Activated CD4-positive, alpha-beta T cell treated with anti-CD3 and anti-CD28 coated beads, Interleukin-2, amount 10 ng/mL, durations not matched to agents 7 days and 5 days (primary cell): ENCODE data around the gene TMEM154. TPM values are rescaled to one million over a fixed set of nuclear protein-coding genes. Genes with fewer than 3 reads are reported as not detected.

Source experiments
- CTCF ChIA-PET: fragments of 350-600 bp; sonication (Branson Sonifier 250); formaldehyde crosslinking; loops from one replicate; lab custom pipeline; 2021; ENCODE audit warnings: antibody characterized with exemption; lab: Charles Lee
- POLR2A ChIA-PET: fragments of 350-600 bp; sonication (Branson Sonifier 250); formaldehyde crosslinking; loops from one replicate; lab custom pipeline; 2021; ENCODE audit warnings: antibody characterized with exemption; lab: Charles Lee
- DNase-seq: peaks from one replicate; pipeline ENCODE4 v3.0.0-alpha.2; 2020
- H3K27ac Mint-ChIP-seq: one replicate; pipeline ENCODE4 v1.8.0; 2021; ENCODE audit warnings: mild to moderate bottlenecking, moderate library complexity, mixed read lengths
- H3K27me3 Mint-ChIP-seq: one replicate; pipeline ENCODE4 v1.8.0; 2021; ENCODE audit warnings: mixed read lengths
- H3K36me3 Mint-ChIP-seq: one replicate; pipeline ENCODE4 v1.8.0; 2021; ENCODE audit warnings: low read depth, mixed read lengths
- H3K4me1 Mint-ChIP-seq: one replicate; pipeline ENCODE4 v1.8.0; 2021; ENCODE audit warnings: mixed read lengths
- H3K4me3 Mint-ChIP-seq: one replicate; pipeline ENCODE4 v1.8.0; 2021; ENCODE audit warnings: mild to moderate bottlenecking, moderate library complexity, mixed read lengths
- H3K9me3 Mint-ChIP-seq: one replicate; pipeline ENCODE4 v1.8.0; 2021; ENCODE audit warnings: mixed read lengths
- total RNA-seq, 2 experiments: library from RNA; stranded (reverse); gene quantifications; one replicate each; pipeline ENCODE4 v1.2.3, GENCODE V29; 2021

Gene TMEM154
- total RNA-seq, 2 experiments from 2014 or later: 28.4 to 38.1 TPM

GRCh38 chr4:152573861-152574260 is 105.9 kb downstream of the TMEM154 start:
- POLR2A ChIA-PET: no interaction called here
- Mint-ChIP-seq H3K4me3 (no peak overlapping the region), H3K36me3 (no peaks in the 10 kb centered on the region), H3K27me3 (peaks cover 7% of the 10 kb centered on the region), H3K27ac (no peak overlapping the region), H3K9me3 (peaks cover 2% of the 10 kb centered on the region), H3K4me1 (no peaks in the 10 kb centered on the region)
- CTCF ChIA-PET: interaction anchor here (1.1 kb wide), 1 partner anchor 12 kb away, joined by 3 read pairs; no protein-coding TSS in a partner anchor
- DNase-seq: no peak

- ChIA-PET POLR2A (no interaction called here), CTCF (interaction anchor here (0.6 to 1.0 kb wide), 2 partner anchors 43 to 429 kb away, joined by 4 read pairs; no protein-coding TSS in a partner anchor)
- no peak for DNase-seq
- Mint-ChIP-seq H3K4me1 (no peaks in the 10 kb centered on the region), H3K9me3 (peaks cover 2% of the 10 kb centered on the region), H3K27ac (no peak overlapping the region), H3K4me3 (no peak overlapping the region), H3K36me3 (no peaks in the 10 kb centered on the region), H3K27me3 (peaks cover 7% of the 10 kb centered on the region)
Measured at GRCh38 chr4:152572417-152573086, 107.2 kb downstream of the TMEM154 start.

- DNase-seq: no peak
- Mint-ChIP-seq H3K36me3 (no peaks in the 10 kb centered on the region), H3K4me3 (no peak overlapping the region), H3K27me3 (peaks cover 7% of the 10 kb centered on the region), H3K27ac (no peak overlapping the region), H3K4me1 (no peaks in the 10 kb centered on the region), H3K9me3 (peaks cover 2% of the 10 kb centered on the region)
- ChIA-PET POLR2A (no interaction called here), CTCF (no interaction called here)
Measured at GRCh38 chr4:152571770-152572169, 108.0 kb downstream of the TMEM154 start.

- ChIA-PET POLR2A (no interaction called here), CTCF (interaction anchor here (1.3 kb wide), 1 partner anchor 17 kb away, joined by 6 read pairs; no protein-coding TSS in a partner anchor)
- H3K9me3 Mint-ChIP-seq: peaks cover 2% of the 10 kb centered on the region
- H3K4me1 Mint-ChIP-seq: no peaks in the 10 kb centered on the region
- no peaks in the 10 kb centered on the region for H3K36me3 Mint-ChIP-seq
- H3K27ac Mint-ChIP-seq: no peak overlapping the region
- peaks cover 7% of the 10 kb centered on the region for H3K27me3 Mint-ChIP-seq
- no peak for DNase-seq
- no peak overlapping the region for H3K4me3 Mint-ChIP-seq
Measured at GRCh38 chr4:152571296-152571695, 108.5 kb downstream of the TMEM154 start.

Other genes starting within 250 kb of the TMEM154 start
- 10 to 100 TPM; 49.4 to 52.2 TPM for gene FBXW7, start 143.9 kb downstream of the TMEM154 start, total RNA-seq
- gene TIGD4, start 99.7 kb upstream of the TMEM154 start, total RNA-seq: under 1 TPM; 0.12 to 0.25 TPM
- gene ARFIP1, start 100.0 kb upstream of the TMEM154 start, total RNA-seq: 10 to 100 TPM; 16.8 to 19.5 TPM